Skin of body (tissue), 2 donors: ENCODE data around the gene SSC5D. TPM values are rescaled to one million over a fixed set of nuclear protein-coding genes. Genes with fewer than 3 reads are reported as not detected.

Source experiments
- DNase-seq: peaks from one replicate; lab custom pipeline; 2025; lab: John Stamatoyannopoulos, UW
- total RNA-seq: library from RNA; depleted of rRNA; stranded (reverse); fragments of >200 nt; gene quantifications from one replicate; pipeline ENCODE4 v1.2.3, GENCODE V29; 2014

Gene SSC5D
- total RNA-seq, 1 donor from 2014 or later: 16.5 TPM

DNA sequence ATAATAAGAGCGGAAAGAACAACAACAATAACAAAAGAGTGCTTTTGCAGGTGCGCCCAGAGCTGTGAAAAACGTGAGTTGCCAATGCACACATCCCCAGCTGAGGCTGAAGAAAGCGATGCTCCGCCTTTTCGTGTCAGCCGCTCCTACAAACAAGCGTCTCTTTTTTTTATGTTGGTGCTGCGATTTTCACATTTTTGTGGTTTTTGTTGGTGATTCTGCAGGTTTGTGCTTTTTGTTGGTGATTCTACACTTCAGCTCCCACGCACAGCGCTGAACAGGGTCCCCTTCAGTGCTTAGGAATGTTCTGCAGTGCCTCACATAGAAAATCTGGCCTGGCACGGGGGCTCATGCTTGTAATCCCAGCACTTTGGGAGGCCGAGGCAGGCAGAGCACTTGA lies 64.4 kb downstream of the SSC5D start:
- DNase-seq: no peak

GRCh38 chr19:55553217-55554182 lies 65.3 kb downstream of the SSC5D start:
- DNase-seq: no peak

DNA sequence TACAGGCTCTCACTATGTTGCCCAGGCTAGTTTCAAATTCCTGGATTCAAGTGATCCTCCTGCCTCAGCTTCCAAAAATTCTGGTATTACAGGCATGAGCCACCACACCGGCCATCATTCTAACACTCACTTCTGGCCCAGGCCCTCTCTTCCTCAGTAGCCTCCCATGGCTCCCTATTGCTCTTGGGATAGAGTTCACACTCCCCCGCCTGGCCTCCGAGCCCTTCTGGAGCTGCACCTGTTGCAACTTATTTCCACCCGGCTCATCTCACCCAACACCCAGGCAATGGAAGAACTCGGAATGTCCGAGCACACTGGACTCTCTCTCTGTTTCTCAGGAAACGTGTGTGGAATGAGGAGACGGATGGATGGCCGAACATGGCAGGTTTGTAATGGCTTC lies 66.1 kb downstream of the SSC5D start:
- DNase-seq: no peak

GRCh38 chr19:55554741-55555152 lies 66.5 kb downstream of the SSC5D start:
- no peak for DNase-seq

DNA sequence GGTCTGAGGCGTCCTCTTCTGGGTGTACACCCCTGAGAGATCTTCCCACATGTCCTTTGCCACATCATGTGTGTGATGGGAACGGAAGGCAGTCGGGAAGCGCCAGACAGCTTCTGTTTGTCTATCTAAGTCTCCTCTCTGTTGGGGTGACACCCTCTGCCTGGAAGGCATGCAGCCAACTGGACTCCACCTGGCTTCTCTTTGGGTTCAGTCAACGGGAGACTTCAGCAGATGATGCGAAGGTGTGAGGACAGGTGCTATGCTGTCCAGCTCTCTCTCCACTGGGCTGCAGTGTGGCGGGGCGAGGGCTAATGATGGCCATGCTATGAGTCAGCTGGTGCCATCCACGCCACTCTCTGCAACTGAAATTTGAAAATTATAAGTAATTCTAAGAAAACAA lies 71.4 kb downstream of the SSC5D start:
- DNase-seq: no peak

GRCh38 chr19:55563261-55563690 lies 75.0 kb downstream of the SSC5D start:
- no peak for DNase-seq

- DNase-seq: no peak
Observed at GRCh38 chr19:55566823-55567222, 78.6 kb downstream of the SSC5D start.

- DNase-seq: no peak
Observed at GRCh38 chr19:55567708-55568328, 79.6 kb downstream of the SSC5D start.

Other genes with a start within 250 kb of the SSC5D start
- 20.8 TPM for gene PPP6R1, start 229.4 kb upstream of the SSC5D start, total RNA-seq
- gene HSPBP1, start 208.3 kb upstream of the SSC5D start, total RNA-seq: 12.1 TPM
- gene BRSK1, start 204.4 kb upstream of the SSC5D start, total RNA-seq: 3.6 TPM
- gene TMEM150B, start 163.1 kb upstream of the SSC5D start, total RNA-seq: 1.1 TPM
- gene KMT5C, start 148.6 kb upstream of the SSC5D start, total RNA-seq: 17.0 TPM
- 3.1 TPM for gene COX6B2, start 133.7 kb upstream of the SSC5D start, total RNA-seq
- not detected for gene GARIN5B, start 125.2 kb upstream of the SSC5D start, total RNA-seq
- gene IL11, start 118.0 kb upstream of the SSC5D start, total RNA-seq: 0.30 TPM
- gene TMEM190, start 111.6 kb upstream of the SSC5D start, total RNA-seq: not detected
- gene TMEM238, start 104.1 kb upstream of the SSC5D start, total RNA-seq: 0.30 TPM
- 377 TPM for gene RPL28, start 102.5 kb upstream of the SSC5D start, total RNA-seq
- gene UBE2S, start 80.6 kb upstream of the SSC5D start, total RNA-seq: 25.4 TPM
- gene SHISA7, start 45.1 kb upstream of the SSC5D start, total RNA-seq: 0.10 TPM
- 23.0 TPM for gene ISOC2, start 26.8 kb upstream of the SSC5D start, total RNA-seq
- gene C19orf85, start 23.7 kb upstream of the SSC5D start, total RNA-seq: not detected
- 1.1 TPM for gene ZNF628, start 11.8 kb upstream of the SSC5D start, total RNA-seq
- 6.1 TPM for gene NAT14, start 3.2 kb upstream of the SSC5D start, total RNA-seq
- gene SBK2, start 48.7 kb downstream of the SSC5D start, total RNA-seq: not detected
- gene SBK3, start 57.1 kb downstream of the SSC5D start, total RNA-seq: not detected
- gene ZNF579, start 92.4 kb downstream of the SSC5D start, total RNA-seq: 2.2 TPM
- 3.2 TPM for gene FIZ1, start 111.1 kb downstream of the SSC5D start, total RNA-seq
- 6.4 TPM for gene ZNF524, start 111.9 kb downstream of the SSC5D start, total RNA-seq
- 2.1 TPM for gene ZNF865, start 117.2 kb downstream of the SSC5D start, total RNA-seq
- gene ZNF784, start 136.1 kb downstream of the SSC5D start, total RNA-seq: 3.2 TPM
- 4.0 TPM for gene ZNF580, start 152.6 kb downstream of the SSC5D start, total RNA-seq
- gene ZNF581, start 155.2 kb downstream of the SSC5D start, total RNA-seq: 12.4 TPM
- gene CCDC106, start 159.8 kb downstream of the SSC5D start, total RNA-seq: 4.2 TPM
- gene U2AF2, start 166.6 kb downstream of the SSC5D start, total RNA-seq: 64.1 TPM
- gene EPN1, start 186.8 kb downstream of the SSC5D start, total RNA-seq: 20.8 TPM
- not detected for gene NLRP9, start 250.0 kb downstream of the SSC5D start, total RNA-seq